Panc1 (cell line): ENCODE data around the gene TMEM165.

Experiments
- CTCF ChIP-seq: fragments of 450-650 bp; IDR thresholded peaks from 2 replicates; pipeline ENCODE4 v1.5.1; 2017; ENCODE audit warnings: mild to moderate bottlenecking
- TCF7L2 ChIP-seq: IDR thresholded peaks from 2 replicates; pipeline ENCODE4 v1.6.1; 2011; ENCODE audit warnings: mild to moderate bottlenecking, low read depth, low read length, inconsistent platforms

GRCh38 chr4:55386840-55387239 is 8.9 kb upstream of the TMEM165 start:
- TF ChIP-seq CTCF (no peak), TCF7L2 (no peak)
